CD14-positive monocyte (primary cell): ENCODE data around the gene SLC30A10. TPM values are rescaled to one million over a fixed set of nuclear protein-coding genes. Genes with fewer than 3 reads are reported as not detected.

Experiments
- DNase-seq, 3 donors: peaks; one replicate each; pipeline ENCODE4 v3.0.0-alpha.2; 2011 to 2022
- H2AFZ ChIP-seq: 2 replicates; pipeline ENCODE4 v1.6.0; 2012; ENCODE audit warnings: mild to moderate bottlenecking, low read depth, low read length, inconsistent platforms; ENCODE audit not compliant: insufficient read depth, poor library complexity, severe bottlenecking
- H3K27ac ChIP-seq, 2 donors: 1 replicate in 1 of 2; 2 replicates in 1 of 2; pipeline ENCODE4 v1.5.1; 2012 to 2013; ENCODE audit warnings: low read length in 2 of 2, control low read depth in 1 of 2, inconsistent platforms in 1 of 2, low read depth in 1 of 2, mild to moderate bottlenecking in 1 of 2
- H3K27me3 ChIP-seq, 2 donors: one replicate each; pipeline versions ENCODE4 v1.6.0 to v1.6.1; 2011 to 2013; ENCODE audit warnings: low read length in 2 of 2; ENCODE audit not compliant: control insufficient read depth in 2 of 2, insufficient read depth in 2 of 2
- H3K36me3 ChIP-seq, 2 donors: replicated peaks in 1 of 2; 1 replicate in 1 of 2; 2 replicates in 1 of 2; pipeline versions ENCODE4 v1.5.1 to v1.6.1; 2012 to 2013; ENCODE audit warnings: low read length in 2 of 2, control low read depth in 1 of 2, inconsistent platforms in 1 of 2, mild to moderate bottlenecking in 1 of 2; ENCODE audit not compliant: insufficient read depth in 2 of 2, control insufficient read depth in 1 of 2
- H3K4me1 ChIP-seq, 2 donors: 1 replicate in 1 of 2; 2 replicates in 1 of 2; pipeline versions ENCODE4 v1.5.1 to v1.6.1; 2012 to 2013; ENCODE audit warnings: low read length in 2 of 2, control low read depth in 1 of 2, inconsistent platforms in 1 of 2, mild to moderate bottlenecking in 1 of 2, moderate library complexity in 1 of 2; ENCODE audit not compliant: insufficient read depth in 2 of 2, control insufficient read depth in 1 of 2
- H3K4me2 ChIP-seq: replicated peaks from 2 replicates; pipeline ENCODE3; 2012; ENCODE audit warnings: low read length, moderate library complexity, mild to moderate bottlenecking; ENCODE audit not compliant: poor library complexity, severe bottlenecking; ENCODE audit errors: extremely low read depth
- H3K4me3 ChIP-seq, 3 experiments: fragments of 200-600 bp in 1 of 3; sonication (generic) in 1 of 3; replicated peaks in 1 of 3; 1 replicate in 2 of 3; 2 replicates in 1 of 3; pipeline ENCODE4 v1.5.1; 2011 to 2013; ENCODE audit warnings: low read length in 3 of 3, mild to moderate bottlenecking in 3 of 3, control low read depth in 2 of 3, low read depth in 2 of 3, inconsistent platforms in 1 of 3, moderate library complexity in 1 of 3
- H3K79me2 ChIP-seq: 2 replicates; pipeline ENCODE4 v1.6.0; 2012; ENCODE audit warnings: mild to moderate bottlenecking, control low read depth, inconsistent platforms, low read length, moderate library complexity; ENCODE audit not compliant: insufficient read depth
- H3K9ac ChIP-seq: 2 replicates; pipeline ENCODE4 v1.6.0; 2017; ENCODE audit warnings: low read length, mild to moderate bottlenecking; ENCODE audit not compliant: insufficient read depth, poor library complexity, severe bottlenecking
- H3K9me3 ChIP-seq, 2 donors: replicated peaks in 1 of 2; 1 replicate in 1 of 2; 2 replicates in 1 of 2; pipeline versions ENCODE4 v1.5.1 to v1.6.1; 2012 to 2013; ENCODE audit warnings: low read length in 2 of 2, control low read depth in 1 of 2; ENCODE audit not compliant: control insufficient read depth in 1 of 2, insufficient read depth in 1 of 2
- H4K20me1 ChIP-seq: 2 replicates; pipeline ENCODE4 v1.6.0; 2012; ENCODE audit warnings: mild to moderate bottlenecking, low read length, control low read depth, moderate library complexity; ENCODE audit not compliant: insufficient read depth
- H3K27ac Mint-ChIP-seq, 7 donors: one replicate each; pipeline ENCODE4 v1.8.0; 2020; ENCODE audit warnings: mild to moderate bottlenecking in 7 of 7, mixed read lengths in 7 of 7, moderate library complexity in 6 of 7, inconsistent platforms in 2 of 7
- H3K27me3 Mint-ChIP-seq, 3 donors: one replicate each; pipeline ENCODE4 v1.8.0; 2021 to 2022; ENCODE audit warnings: low read depth in 3 of 3, mild to moderate bottlenecking in 3 of 3, mixed read lengths in 3 of 3, moderate library complexity in 3 of 3, inconsistent platforms in 1 of 3
- H3K36me3 Mint-ChIP-seq, 2 donors: one replicate each; pipeline ENCODE4 v1.8.0; 2020; ENCODE audit warnings: mixed read lengths in 2 of 2, inconsistent platforms in 1 of 2, mild to moderate bottlenecking in 1 of 2
- H3K4me1 Mint-ChIP-seq: one replicate; pipeline ENCODE4 v1.8.0; 2020; ENCODE audit warnings: mild to moderate bottlenecking, mixed read lengths
- H3K4me3 Mint-ChIP-seq, 2 donors: one replicate each; pipeline ENCODE4 v1.8.0; 2020; ENCODE audit warnings: mild to moderate bottlenecking in 2 of 2, mixed read lengths in 2 of 2, moderate library complexity in 1 of 2
- H3K9me3 Mint-ChIP-seq, 7 donors: one replicate each; pipeline ENCODE4 v1.8.0; 2020 to 2022; ENCODE audit warnings: mixed read lengths in 7 of 7, mild to moderate bottlenecking in 6 of 7, moderate library complexity in 6 of 7, inconsistent platforms in 2 of 7
- CTCF ChIP-seq: fragments of 200-600 bp; IDR thresholded peaks from one replicate; pipeline ENCODE4 v1.8.0; 2022; ENCODE audit warnings: antibody characterized with exemption, mild to moderate bottlenecking
- WGBS: methylation state at CpG from one replicate; pipeline ENCODE4 v1.1.5; 2013; ENCODE audit warnings: missing lambda C conversion rate; ENCODE audit not compliant: insufficient coverage; 5-methylcytosine and 5-hydroxymethylcytosine counted together
- intact Hi-C, 2 donors: fragments of 100-400 bp; cut with micrococcal nuclease; formaldehyde crosslinking; loops; one replicate each; pipeline versions ENCODE4 v1.15.0 to v1.15.1; 2023
- polyA plus RNA-seq, 3 donors: library from polyadenylated mRNA; depleted of rRNA in 1 of 3; unstranded in 2 of 3; stranded (reverse) in 1 of 3; fragments of 300-500 nt in 2 of 3; fragments of >200 nt in 1 of 3; fragmentation: Illumina TruSeq in 2 of 3; gene quantifications; 1 replicate in 2 of 3; 2 replicates in 1 of 3; pipeline ENCODE4 v1.2.3, GENCODE V29; 2012 to 2021

The SLC30A10 gene
- polyA plus RNA-seq, 3 donors, result not detected

GRCh38 chr1:219958875-219959417, 30.6 kb upstream of the SLC30A10 start:
- peak overlapping the region in 1 of 7 donors; percentile 69 for H3K27ac Mint-ChIP-seq

GRCh38 chr1:219954736-219955421, 26.5 kb upstream of the SLC30A10 start:
- Histone ChIP-seq H3K4me3 (no peak overlapping the region), H3K4me1 (no peaks in the 10 kb centered on the region), H3K4me2 (no peak overlapping the region), H3K79me2 (no peaks in the 10 kb centered on the region), H3K27ac (no peak overlapping the region), H3K9ac (no peak overlapping the region), H3K36me3 (no peaks in the 10 kb centered on the region), H4K20me1 (no peaks in the 10 kb centered on the region), H3K27me3 (peaks cover 3 to 7% of the 10 kb centered on the region in 2 donors), H3K9me3 (no peaks in the 10 kb centered on the region), H2AFZ (no peak overlapping the region)
- no peaks in the 10 kb centered on the region for H3K36me3 Mint-ChIP-seq
- H3K4me1 Mint-ChIP-seq, result no peaks in the 10 kb centered on the region
- TF ChIP-seq CTCF, result no peak
- H3K27me3 Mint-ChIP-seq, result peaks cover 6 to 7% (median 6%) of the 10 kb centered on the region in 3 donors
- H3K4me3 Mint-ChIP-seq, result no peak overlapping the region
- H3K27ac Mint-ChIP-seq, result no peak overlapping the region
- peaks cover 0 to 3% (median 0%) of the 10 kb centered on the region in 7 donors for H3K9me3 Mint-ChIP-seq
- 87% methylated on average over 6 of the region's 11 CpGs for WGBS
- no peak for DNase-seq
- intact Hi-C loops, result no loop called here

More at GRCh38 chr1:219958875-219959417, 30.6 kb upstream of the SLC30A10 start:
- no peaks in the 10 kb centered on the region for H3K4me1 Mint-ChIP-seq
- no peaks in the 10 kb centered on the region for H3K4me1 ChIP-seq
- H3K4me3 Mint-ChIP-seq, result no peak overlapping the region
- no peak overlapping the region for H3K4me2 ChIP-seq
- no peaks in the 10 kb centered on the region for H4K20me1 ChIP-seq
- peaks cover 0 to 4% of the 10 kb centered on the region in 2 donors for H3K27me3 ChIP-seq
- no peaks in the 10 kb centered on the region for H3K9me3 ChIP-seq
- peaks cover 3 to 6% (median 5%) of the 10 kb centered on the region in 3 donors for H3K27me3 Mint-ChIP-seq
- WGBS, result 99% methylated on average over 13 of the region's 16 CpGs
- H3K27ac ChIP-seq, result no peak overlapping the region
- intact Hi-C loops, result no loop called here
- H3K79me2 ChIP-seq, result no peaks in the 10 kb centered on the region
- no peak overlapping the region for H3K4me3 ChIP-seq
- no peaks in the 10 kb centered on the region for H3K36me3 ChIP-seq
- no peak overlapping the region for H3K9ac ChIP-seq
- H2AFZ ChIP-seq, result no peak overlapping the region
- no peaks in the 10 kb centered on the region for H3K36me3 Mint-ChIP-seq
- DNase-seq, result no peak
- no peak for TF ChIP-seq CTCF
- peaks cover 0 to 2% (median 0%) of the 10 kb centered on the region in 7 donors for H3K9me3 Mint-ChIP-seq
